ENCODE results near the gene CACNA1E. TPM values are rescaled to one million over a fixed set of nuclear protein-coding genes. Genes with fewer than 3 reads are reported as not detected.

CACNA1E gene
- total RNA-seq, 1 experiment from 2014 or later, result 0.46 TPM

DNA sequence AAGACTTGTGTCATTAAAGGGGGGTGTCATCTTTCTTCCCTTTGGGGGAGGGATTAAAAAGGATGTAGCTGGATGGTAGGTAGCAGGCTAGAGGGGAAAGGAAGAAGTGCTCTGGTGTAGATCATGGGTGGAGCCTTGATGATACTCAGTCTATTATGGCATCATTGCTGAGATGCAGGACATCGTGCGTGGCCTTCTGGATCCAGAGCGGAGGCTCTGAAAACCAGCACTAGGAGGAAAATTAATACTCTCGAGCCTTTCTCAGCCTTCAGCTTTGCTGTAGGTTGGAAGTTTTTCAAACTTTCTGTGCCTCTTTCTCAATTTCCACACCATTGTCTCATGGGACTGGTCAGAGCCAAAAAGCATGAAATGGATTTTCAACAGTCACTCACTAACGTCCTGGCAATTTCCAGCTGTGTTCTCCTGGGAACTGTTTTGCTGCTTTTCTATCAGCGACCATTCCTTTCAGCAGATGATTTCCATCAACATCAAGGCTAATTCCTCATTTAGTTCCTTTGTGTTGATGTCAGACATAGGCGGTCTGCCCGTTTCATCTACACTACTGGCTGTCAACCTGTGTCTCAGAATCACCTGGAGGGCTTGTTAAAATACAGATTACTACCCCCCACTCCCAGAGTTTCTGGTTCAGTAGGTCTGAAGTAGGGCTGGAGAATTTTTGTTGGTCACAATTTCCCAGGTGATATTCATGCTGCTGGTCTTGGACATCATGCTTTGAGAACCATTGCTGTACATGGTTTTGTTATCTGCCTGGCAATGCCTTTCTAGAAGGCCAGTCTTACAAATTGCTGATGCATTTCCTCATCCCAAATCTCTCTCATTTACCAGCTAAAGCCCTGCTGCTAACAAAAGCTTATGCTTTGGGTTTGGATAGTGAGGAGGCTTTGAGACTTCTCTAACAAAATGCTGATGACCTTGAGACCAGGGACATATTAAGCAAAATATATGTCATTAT, 7.7 kb downstream of the CACNA1E start:
- no peak overlapping the region for H4K91ac ChIP-seq (ENCODE audit: insufficient read length, low read depth, low read length)
- no peak overlapping the region for H3K56ac ChIP-seq (ENCODE audit: insufficient read length, low read depth, low read length)
- Mint-ChIP-seq H3K27ac (no peak overlapping the region), H3K4me3 (no peak overlapping the region), H3K4me1 (peaks cover 5 to 8% of the 10 kb centered on the region in 2 experiments), H3K9me3 (no peaks in the 10 kb centered on the region), H3K27me3 (ENCODE audit: low read depth) (peaks cover 54% of the 10 kb centered on the region), H3K36me3 (ENCODE audit: insufficient read depth in 1 of 3, low read depth in 3 of 3) (no peaks in the 10 kb centered on the region)
- H3K27me3 ChIP-seq (ENCODE audit: insufficient read depth, low read length), result peaks cover 6% of the 10 kb centered on the region; the same call in 1 of the 2 replicates
- TF ChIP-seq, protein P1, sequence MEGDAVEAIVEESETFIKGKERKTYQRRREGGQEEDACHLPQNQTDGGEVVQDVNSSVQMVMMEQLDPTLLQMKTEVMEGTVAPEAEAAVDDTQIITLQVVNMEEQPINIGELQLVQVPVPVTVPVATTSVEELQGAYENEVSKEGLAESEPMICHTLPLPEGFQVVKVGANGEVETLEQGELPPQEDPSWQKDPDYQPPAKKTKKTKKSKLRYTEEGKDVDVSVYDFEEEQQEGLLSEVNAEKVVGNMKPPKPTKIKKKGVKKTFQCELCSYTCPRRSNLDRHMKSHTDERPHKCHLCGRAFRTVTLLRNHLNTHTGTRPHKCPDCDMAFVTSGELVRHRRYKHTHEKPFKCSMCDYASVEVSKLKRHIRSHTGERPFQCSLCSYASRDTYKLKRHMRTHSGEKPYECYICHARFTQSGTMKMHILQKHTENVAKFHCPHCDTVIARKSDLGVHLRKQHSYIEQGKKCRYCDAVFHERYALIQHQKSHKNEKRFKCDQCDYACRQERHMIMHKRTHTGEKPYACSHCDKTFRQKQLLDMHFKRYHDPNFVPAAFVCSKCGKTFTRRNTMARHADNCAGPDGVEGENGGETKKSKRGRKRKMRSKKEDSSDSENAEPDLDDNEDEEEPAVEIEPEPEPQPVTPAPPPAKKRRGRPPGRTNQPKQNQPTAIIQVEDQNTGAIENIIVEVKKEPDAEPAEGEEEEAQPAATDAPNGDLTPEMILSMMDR (conservative IDR thresholded peaks at IDR 0.05), result no peak
- no peak overlapping the region for H2BK15ac ChIP-seq (ENCODE audit: low read depth, low read length)
- WGBS (ENCODE audit: extremely low coverage, insufficient read length, low lambda C conversion rate), result no CpG with 5 or more reads among the region's 8 CpGs
- H4K20me1 ChIP-seq (ENCODE audit: control insufficient read depth, insufficient read depth, insufficient read length), result no peaks in the 10 kb centered on the region
- no peak overlapping the region for H4K8ac ChIP-seq (replicated peaks; ENCODE audit: insufficient read length, low read depth, low read length)
- no peak for DNase-seq
- no peak overlapping the region for H3K4me2 ChIP-seq (ENCODE audit: insufficient read depth, insufficient read length, low read length)
- H3K9ac ChIP-seq (ENCODE audit: extremely low read depth, insufficient read length, low read length), result no peak overlapping the region
- no peak overlapping the region for H2BK120ac ChIP-seq (ENCODE audit: low read depth, low read length, poor library complexity, severe bottlenecking)
- H3T11ph ChIP-seq (ENCODE audit: low read length), result no peak overlapping the region
- no peaks in the 10 kb centered on the region for H3K23me2 ChIP-seq (ENCODE audit: insufficient read length, low read depth, low read length, poor library complexity, severe bottlenecking)
- no peaks in the 10 kb centered on the region for H3K79me1 ChIP-seq (ENCODE audit: insufficient read depth, low read depth, low read length, poor library complexity, severe bottlenecking)
- H2BK12ac ChIP-seq (ENCODE audit: insufficient read length, low read depth, low read length), result no peak overlapping the region
- no peak overlapping the region for H2BK5ac ChIP-seq (ENCODE audit: insufficient read length, low read length)
- no peak overlapping the region for H3K18ac ChIP-seq (ENCODE audit: insufficient read length, low read depth, low read length)
- no peak overlapping the region for H2AK5ac ChIP-seq (ENCODE audit: insufficient read length, low read length)
- H3K4ac ChIP-seq (ENCODE audit: low read depth, low read length), result no peak overlapping the region
- no peak overlapping the region for H2BK20ac ChIP-seq (ENCODE audit: low read depth, low read length, poor library complexity, severe bottlenecking)
- no peak overlapping the region for H2AFZ ChIP-seq (ENCODE audit: low read length)
- H3K79me2 ChIP-seq (ENCODE audit: insufficient read depth, low read length), result no peaks in the 10 kb centered on the region
- no peaks in the 10 kb centered on the region for H3K4me1 ChIP-seq (ENCODE audit: insufficient read depth, low read length)
- no peak overlapping the region for H4K5ac ChIP-seq (ENCODE audit: insufficient read length, low read depth, low read length)
- no peak overlapping the region for H3K14ac ChIP-seq (ENCODE audit: insufficient read depth, low read length)
- no peak overlapping the region for H3K27ac ChIP-seq (ENCODE audit: insufficient read length, low read depth, low read length)
- H3K23ac ChIP-seq (ENCODE audit: insufficient read length, low read depth, low read length), result no peak overlapping the region
- H3K9me3 ChIP-seq (ENCODE audit: control insufficient read depth, low read depth, low read length), result no peaks in the 10 kb centered on the region
